Pancreas (tissue), 10 donors: ENCODE data around the gene COL6A1. TPM values are rescaled to one million over a fixed set of nuclear protein-coding genes. Genes with fewer than 3 reads are reported as not detected.

ENCODE experiments used
- ATAC-seq, 4 donors: fragments of 200-7000 bp; cut with Tn5 transposase; one replicate each; pipeline versions ENCODE4 v1.8.0 to v1.9.1; 2020; ENCODE audit warnings: mild to moderate bottlenecking in 4 of 4, moderate library complexity in 4 of 4
- DNase-seq, 6 donors: peaks; one replicate each; pipeline ENCODE4 v3.0.0-alpha.2; 2020
- FAIRE-seq: peaks from 2 replicates; lab custom pipeline; 2012; peaks lifted over from hg19 to GRCh38; lab: Jason Lieb, UNC
- H3K27ac ChIP-seq, 4 donors: fragments of 200-600 bp; sonication (generic); 1 replicate in 3 of 4; 2 replicates in 1 of 4; pipeline versions ENCODE4 v1.5.0 to v1.8.0; 2020
- H3K27me3 ChIP-seq, 4 donors: fragments of 200-600 bp; one replicate each; pipeline ENCODE4 v1.8.0; 2021
- H3K36me3 ChIP-seq, 3 donors: fragments of 200-600 bp; sonication (generic) in 1 of 3; one replicate each; pipeline versions ENCODE4 v1.5.0 to v1.8.0; 2020 to 2021
- H3K4me1 ChIP-seq, 3 donors: fragments of 200-600 bp; one replicate each; pipeline ENCODE4 v1.8.0; 2021
- H3K4me3 ChIP-seq, 4 donors: fragments of 200-600 bp; sonication (generic) in 2 of 4; one replicate each; pipeline versions ENCODE4 v1.5.0 to v1.8.0; 2020 to 2021
- H3K9me3 ChIP-seq, 4 donors: fragments of 200-600 bp; one replicate each; pipeline ENCODE4 v1.8.0; 2021
- CTCF ChIP-seq, 4 donors: fragments of 200-600 bp; sonication (generic) in 3 of 4; IDR thresholded peaks; one replicate each; pipeline versions ENCODE4 v1.5.0 to v1.8.0; 2021; ENCODE audit warnings: antibody characterized with exemption in 4 of 4
- WGBS, 2 donors: extraction: QIAGEN DNeasy Blood & Tissue Kit; methylation state at CpG; one replicate each; pipeline ENCODE4 v1.1.7; 2013; 5-methylcytosine and 5-hydroxymethylcytosine counted together
- intact Hi-C, 3 donors: fragments of 100-400 bp; cut with DNase I; formaldehyde crosslinking; loops; one replicate each; pipeline versions ENCODE4 v1.11.1 to v1.14.2; 2022
- polyA plus RNA-seq, 2 donors: library from polyadenylated mRNA; stranded (reverse); fragments of 200-250 nt; gene quantifications; one replicate each; pipeline ENCODE4 v1.2.3, GENCODE V29; 2013
- total RNA-seq, 6 donors: library from RNA; stranded (reverse); fragmentation: NEBNext Ultra II Directional in 4 of 6; extraction: Animal tissue kit (Norgen Biotek cat#: 25700) in 4 of 6; gene quantifications; one replicate each; pipeline versions ENCODE4 v1.2.1 to v1.2.4, GENCODE V29; 2021 to 2023
- donor health status: healthy with polysubstance abuse.
- donor health status: DM: no; HTN: no; CAD: no; lungs with moderate emphysema.
- donor health status: DM: no; HTN: no; CAD: no.
- donor health status: control.
- donor health status: control.
- donor health status: Bipolar disorder and iron deficiency.
- donor health status: DM: yes; HTN: yes; CAD: no.
- donor health status: DM: no; HTN: no; CAD: no.
- donor health status: DM: no; HTN: no; CAD: no.
- donor health status: DM: yes; HTN: yes; CAD: no.

The COL6A1 gene
- total and polyA plus RNA-seq, 8 donors = 22.9 to 131 (median 61.2) TPM

DNA sequence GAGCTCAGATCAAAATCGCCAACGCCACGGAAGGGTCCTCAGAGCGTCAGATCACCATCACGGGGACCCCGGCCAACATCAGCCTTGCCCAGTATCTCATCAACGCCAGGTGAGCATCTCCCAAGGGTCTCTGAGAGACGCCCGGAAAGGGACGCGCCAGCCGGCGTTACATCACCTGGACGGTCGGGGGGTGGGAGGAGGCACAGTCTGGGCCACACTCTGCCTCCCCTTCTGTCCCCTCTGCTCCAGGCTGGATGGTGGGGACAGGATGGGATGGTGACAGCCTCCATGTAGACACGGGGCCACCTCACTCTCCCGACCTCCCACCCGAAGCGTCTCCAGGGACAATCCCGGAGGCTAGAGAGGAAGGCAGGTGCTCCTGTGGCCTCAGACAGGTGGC, 41.5 kb upstream of the COL6A1 start:
- 85 to 91% methylated on average over 20 of the region's 20 CpGs for WGBS, 2 donors
- Histone ChIP-seq H3K9me3 (no peaks in the 10 kb centered on the region), H3K4me3 (no peak overlapping the region), H3K27ac (no peak overlapping the region), H3K27me3 (no peaks in the 10 kb centered on the region), H3K4me1 (no peaks in the 10 kb centered on the region), H3K36me3 (no peaks in the 10 kb centered on the region)
- no peak for TF ChIP-seq CTCF (IDR thresholded peaks at IDR 0.05)
- FAIRE-seq (no peak), ATAC-seq (no peak), DNase-seq (no peak)
- intact Hi-C loops = no loop called here

- FAIRE-seq = no peak
- H3K27ac ChIP-seq = no peak overlapping the region
- H3K36me3 ChIP-seq = no peaks in the 10 kb centered on the region
- TF ChIP-seq CTCF (IDR thresholded peaks at IDR 0.05) = no peak
- no peaks in the 10 kb centered on the region for H3K9me3 ChIP-seq
- no peak for ATAC-seq
- intact Hi-C loops = no loop called here
- H3K4me1 ChIP-seq = no peaks in the 10 kb centered on the region
- peak in 1 of 6 donors; percentile 60 for DNase-seq
- H3K4me3 ChIP-seq = no peak overlapping the region
- WGBS, 2 donors = 77 to 78% methylated on average over 21 to 23 of the region's 23 CpGs
- no peaks in the 10 kb centered on the region for H3K27me3 ChIP-seq
Observed at GRCh38 chr21:45940621-45941337, 40.8 kb upstream of the COL6A1 start.

DNA sequence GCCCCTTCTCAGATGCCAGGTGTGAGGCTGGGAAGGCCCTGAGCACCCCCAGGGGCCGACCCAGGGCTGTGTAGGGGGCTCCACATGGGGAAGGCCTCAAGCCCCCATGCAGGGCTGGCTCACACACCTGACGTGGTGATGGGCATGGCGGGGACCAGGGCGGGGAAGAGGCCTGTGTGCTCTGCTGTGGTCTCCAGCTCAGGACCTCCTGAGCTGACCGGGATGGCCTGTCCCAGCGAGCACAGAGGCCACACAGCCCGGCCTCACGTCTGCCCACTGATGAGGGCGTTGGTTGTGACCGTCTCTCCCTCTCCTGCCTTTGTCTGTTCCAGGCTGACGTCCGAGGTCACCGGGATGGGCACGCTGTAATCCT, 40.2 kb upstream of the COL6A1 start:
- ATAC-seq (no peak), FAIRE-seq (no peak), DNase-seq (peak in 1 of 6 donors; percentile 42)
- intact Hi-C loops = no loop called here
- Histone ChIP-seq H3K4me3 (no peak overlapping the region), H3K27me3 (no peaks in the 10 kb centered on the region), H3K36me3 (no peaks in the 10 kb centered on the region), H3K9me3 (no peaks in the 10 kb centered on the region), H3K27ac (no peak overlapping the region), H3K4me1 (no peaks in the 10 kb centered on the region)
- TF ChIP-seq CTCF (IDR thresholded peaks at IDR 0.05) = no peak
- 60 to 82% methylated on average over 14 of the region's 14 CpGs for WGBS, 2 donors

DNA sequence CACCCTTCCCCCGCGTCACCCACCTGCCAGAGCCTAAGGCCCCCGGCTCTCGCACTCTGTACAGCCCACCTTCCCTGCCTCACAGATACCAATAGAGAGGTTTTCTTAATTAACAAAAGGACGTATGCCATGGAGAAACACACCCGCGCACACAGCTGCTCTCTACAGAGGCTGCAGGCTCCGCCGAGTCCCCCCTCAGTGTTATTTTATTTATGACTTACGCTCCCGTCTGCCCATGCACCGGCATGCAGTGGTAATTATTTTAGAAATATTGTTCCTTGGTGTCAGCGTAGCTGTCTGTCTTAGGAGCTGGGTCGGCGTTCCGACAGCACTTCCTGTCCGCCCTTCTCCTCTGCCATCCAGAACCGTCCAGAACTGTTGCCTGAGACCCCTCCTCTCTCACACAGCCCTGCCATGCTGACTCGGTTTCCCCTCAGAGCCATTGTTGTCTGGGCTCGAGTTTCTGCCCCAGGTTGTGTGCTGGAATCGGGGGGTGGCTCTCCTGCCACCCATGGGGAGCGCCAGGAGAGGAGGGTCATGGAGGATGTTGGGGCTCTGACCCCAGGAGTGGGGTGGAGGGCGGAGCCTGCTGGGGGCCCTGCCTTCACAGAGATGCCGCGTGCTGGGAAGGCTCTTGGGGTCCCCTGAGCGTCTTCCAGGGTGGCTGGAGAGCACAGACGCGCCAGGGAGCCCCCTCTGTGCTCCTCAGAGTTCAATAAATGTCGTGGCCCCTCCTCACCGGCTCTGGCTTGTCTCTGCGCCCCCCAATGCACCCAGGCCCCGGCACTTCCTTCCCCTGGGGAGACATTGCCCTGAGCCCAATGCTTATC, 39.6 kb upstream of the COL6A1 start:
- TF ChIP-seq CTCF (IDR thresholded peaks at IDR 0.05) = no peak
- Histone ChIP-seq H3K36me3 (no peaks in the 10 kb centered on the region), H3K4me3 (no peak overlapping the region), H3K27me3 (no peaks in the 10 kb centered on the region), H3K27ac (no peak overlapping the region), H3K9me3 (no peaks in the 10 kb centered on the region), H3K4me1 (no peaks in the 10 kb centered on the region)
- DNase-seq = no peak
- WGBS, 2 donors = 70 to 84% methylated on average over 32 of the region's 32 CpGs
- no peak for FAIRE-seq
- ATAC-seq = no peak
- intact Hi-C loops = no loop called here
